GM23248 (cell line): ENCODE data around the gene KCNK18.

ENCODE experiments used
- EZH2 ChIP-seq: fragments of 200-600 bp; sonication (generic); IDR thresholded peaks from 2 replicates; pipeline ENCODE4 v1.6.1; 2018; ENCODE audit warnings: antibody characterized with exemption, mild to moderate bottlenecking; ENCODE audit not compliant: insufficient read depth, poor library complexity, severe bottlenecking
- EZH2phosphoT487 ChIP-seq: fragments of 200-600 bp; sonication (generic); IDR thresholded peaks from 2 replicates; pipeline ENCODE4 v1.6.1; 2018; ENCODE audit warnings: antibody characterized with exemption, moderate library complexity, mild to moderate bottlenecking, low read depth; ENCODE audit not compliant: insufficient read depth

GRCh38 chr10:117257721-117258120 lies 60.4 kb downstream of the KCNK18 start:
- TF ChIP-seq EZH2 (no peak), EZH2phosphoT487 (no peak)
